Measurements from ENCODE around the gene KRTAP12-2.
"Not testable (repeated sequence)": the region's sequence is repeated elsewhere in the genome, so short reads cannot be mapped to it uniquely, and the experiment has no call there.

DNA sequence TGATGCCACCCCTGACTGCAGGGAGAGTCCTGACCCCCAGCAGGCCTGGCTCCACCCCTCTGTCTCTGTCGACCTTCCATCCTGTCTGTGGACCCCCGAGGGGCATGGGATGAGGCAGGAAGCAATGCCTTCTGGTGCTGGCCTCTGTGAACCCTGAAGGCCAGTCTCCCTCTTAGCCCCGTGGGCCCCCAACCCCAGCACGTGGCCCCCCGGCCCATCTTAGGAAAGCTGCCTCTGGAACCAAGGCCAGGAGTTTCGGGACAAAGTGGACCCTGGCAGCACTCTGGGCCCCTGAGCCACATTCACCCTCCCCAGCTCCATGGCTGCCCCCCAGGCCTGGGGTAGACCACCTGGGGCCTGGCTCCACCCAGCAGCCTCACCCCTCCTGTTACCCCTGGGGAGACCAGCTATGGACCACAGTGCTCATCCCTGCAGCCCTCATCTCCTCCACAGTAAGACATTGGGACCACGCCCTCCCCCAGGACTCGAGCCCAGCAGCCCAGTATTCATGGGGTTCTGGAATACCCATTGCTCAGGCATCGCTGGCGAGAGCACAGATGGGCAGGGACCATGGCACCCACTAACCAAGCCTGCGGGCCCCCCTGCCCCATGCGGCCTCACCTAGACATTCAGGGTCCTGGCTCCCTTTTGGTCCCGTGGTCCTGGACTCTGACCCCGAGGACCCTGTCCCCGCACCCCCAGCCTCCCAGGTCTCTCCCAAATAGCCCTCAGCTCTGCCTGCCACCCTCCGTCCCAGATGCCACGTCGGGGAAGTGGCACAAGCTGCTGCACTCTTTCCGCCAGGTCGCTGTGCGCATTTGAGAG lies 28.0 kb downstream of the KRTAP12-2 start:
- TF ChIP-seq, protein P1, sequence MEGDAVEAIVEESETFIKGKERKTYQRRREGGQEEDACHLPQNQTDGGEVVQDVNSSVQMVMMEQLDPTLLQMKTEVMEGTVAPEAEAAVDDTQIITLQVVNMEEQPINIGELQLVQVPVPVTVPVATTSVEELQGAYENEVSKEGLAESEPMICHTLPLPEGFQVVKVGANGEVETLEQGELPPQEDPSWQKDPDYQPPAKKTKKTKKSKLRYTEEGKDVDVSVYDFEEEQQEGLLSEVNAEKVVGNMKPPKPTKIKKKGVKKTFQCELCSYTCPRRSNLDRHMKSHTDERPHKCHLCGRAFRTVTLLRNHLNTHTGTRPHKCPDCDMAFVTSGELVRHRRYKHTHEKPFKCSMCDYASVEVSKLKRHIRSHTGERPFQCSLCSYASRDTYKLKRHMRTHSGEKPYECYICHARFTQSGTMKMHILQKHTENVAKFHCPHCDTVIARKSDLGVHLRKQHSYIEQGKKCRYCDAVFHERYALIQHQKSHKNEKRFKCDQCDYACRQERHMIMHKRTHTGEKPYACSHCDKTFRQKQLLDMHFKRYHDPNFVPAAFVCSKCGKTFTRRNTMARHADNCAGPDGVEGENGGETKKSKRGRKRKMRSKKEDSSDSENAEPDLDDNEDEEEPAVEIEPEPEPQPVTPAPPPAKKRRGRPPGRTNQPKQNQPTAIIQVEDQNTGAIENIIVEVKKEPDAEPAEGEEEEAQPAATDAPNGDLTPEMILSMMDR (IDR thresholded peaks at IDR 0.05): not testable (repeated sequence)
- TF ChIP-seq POLR2A (IDR thresholded peaks at IDR 0.05): not testable (repeated sequence)
